Stomach (tissue), 4 donors: ENCODE results near the gene ANKRD11.

ENCODE experiments used
- CTCF ChIP-seq, 7 experiments: fragments of 450-650 bp in 4 of 7; fragments of 200-600 bp in 3 of 7; sonication (generic) in 3 of 7; IDR thresholded peaks; one replicate each; pipeline ENCODE4 v1.5.1; 2016 to 2019; ENCODE audit warnings: antibody characterized with exemption in 7 of 7, control low read depth in 2 of 7, mild to moderate bottlenecking in 1 of 7
- EP300 ChIP-seq: sonication (generic); formaldehyde crosslinking; IDR thresholded peaks from one replicate; pipeline ENCODE4 v1.6.1; 2017; ENCODE audit warnings: antibody characterized with exemption

- TF ChIP-seq CTCF (IDR thresholded peaks at IDR 0.05) = peak in 5 of 7 experiments; percentile 11 to 46 (median 37)
- no peak for TF ChIP-seq EP300
These were observed 181.7 kb downstream of the ANKRD11 start for GRCh38 chr16:89308391-89309333.
